Ishikawa (cell line): Measurements from ENCODE around the gene RPUSD1.

ENCODE experiments used
- CEBPB ChIP-seq: IDR thresholded peaks from 2 replicates; pipeline ENCODE4 v1.6.1; 2012
- CREB1 ChIP-seq: IDR thresholded peaks from 2 replicates; pipeline ENCODE4 v1.6.1; 2012; ENCODE audit warnings: low read depth
- EGR1 ChIP-seq: IDR thresholded peaks from 2 replicates; pipeline ENCODE4 v1.6.1; 2012
- EP300 ChIP-seq: IDR thresholded peaks from 2 replicates; pipeline ENCODE4 v1.6.1; 2012; ENCODE audit warnings: borderline replicate concordance
- FOXM1 ChIP-seq: IDR thresholded peaks from 2 replicates; pipeline ENCODE4 v1.6.1; 2012; ENCODE audit warnings: low read depth, borderline replicate concordance
- MAX ChIP-seq: IDR thresholded peaks from 2 replicates; pipeline ENCODE4 v1.6.1; 2012
- NFIC ChIP-seq: IDR thresholded peaks from 2 replicates; pipeline ENCODE4 v1.6.1; 2012
- RAD21 ChIP-seq: IDR thresholded peaks from 2 replicates; pipeline ENCODE4 v1.6.1; 2012; ENCODE audit warnings: low read depth
- REST ChIP-seq: IDR thresholded peaks from 2 replicates; pipeline ENCODE4 v1.6.1; 2012; ENCODE audit warnings: low read depth, mild to moderate bottlenecking
- TAF1 ChIP-seq: IDR thresholded peaks from 2 replicates; pipeline ENCODE4 v1.6.1; 2012; ENCODE audit warnings: low read depth, mild to moderate bottlenecking
- TCF12 ChIP-seq: IDR thresholded peaks from 2 replicates; pipeline ENCODE4 v1.6.1; 2012; ENCODE audit warnings: low read depth
- TEAD4 ChIP-seq: IDR thresholded peaks from 2 replicates; pipeline ENCODE4 v1.6.1; 2012
- USF1 ChIP-seq: IDR thresholded peaks from 2 replicates; pipeline ENCODE4 v1.6.1; 2012
- YY1 ChIP-seq: IDR thresholded peaks from 2 replicates; pipeline ENCODE4 v1.6.1; 2012; ENCODE audit warnings: low read depth
- ZBTB7A ChIP-seq: IDR thresholded peaks from 2 replicates; pipeline ENCODE4 v1.6.1; 2012; ENCODE audit warnings: low read depth

The RPUSD1 gene

GRCh38 chr16:769184-769784, 18.9 kb downstream of the RPUSD1 start:
- TF ChIP-seq TCF12 = no peak
- TF ChIP-seq TAF1 = no peak
- no peak for TF ChIP-seq FOXM1
- no peak for TF ChIP-seq CEBPB
- TF ChIP-seq YY1 = no peak
- no peak for TF ChIP-seq NFIC
- no peak for TF ChIP-seq USF1
- TF ChIP-seq REST = no peak
- TF ChIP-seq TEAD4 = no peak
- TF ChIP-seq EGR1 = no peak

GRCh38 chr16:768428-768827, 19.8 kb downstream of the RPUSD1 start:
- TF ChIP-seq TCF12 (no peak), RAD21 (no peak), TEAD4 (no peak), ZBTB7A (0 out of 2 replicates have a peak, but pooled peaks have one; percentile 57), EGR1 (no peak), REST (no peak)

- TF ChIP-seq YY1 = no peak
- TF ChIP-seq USF1 = no peak
- no peak for TF ChIP-seq ZBTB7A
- no peak for TF ChIP-seq CEBPB
- TF ChIP-seq TEAD4 = no peak
- TF ChIP-seq EGR1 = no peak
- TF ChIP-seq MAX = no peak
- no peak for TF ChIP-seq RAD21
- no peak for TF ChIP-seq REST
- TF ChIP-seq NFIC = no peak
- no peak for TF ChIP-seq CREB1
- TF ChIP-seq TCF12 = no peak
- TF ChIP-seq TAF1 = no peak
- no peak for TF ChIP-seq EP300
- TF ChIP-seq FOXM1 = no peak
These were observed 20.4 kb downstream of the RPUSD1 start for GRCh38 chr16:767743-768235.

- no peak for TF ChIP-seq FOXM1
- no peak for TF ChIP-seq TCF12
- no peak for TF ChIP-seq EGR1
- TF ChIP-seq YY1 = no peak
- no peak for TF ChIP-seq USF1
- no peak for TF ChIP-seq CEBPB
- TF ChIP-seq RAD21 = no peak
- no peak for TF ChIP-seq REST
- no peak for TF ChIP-seq TAF1
- TF ChIP-seq EP300 = no peak
- no peak for TF ChIP-seq NFIC
- no peak for TF ChIP-seq CREB1
- no peak; the same call in 1 of the 2 replicates for TF ChIP-seq ZBTB7A
- no peak for TF ChIP-seq TEAD4
These were observed 21.2 kb downstream of the RPUSD1 start for GRCh38 chr16:766820-767640.
